Nephron (organoid): ENCODE results near the gene EPHB2.

Source experiments
- H3K27ac Mint-ChIP-seq, 3 experiments: 2 replicates each; pipeline ENCODE4 v1.8.0; 2020; ENCODE audit warnings: mixed read lengths in 3 of 3, mild to moderate bottlenecking in 2 of 3, moderate library complexity in 1 of 3
- H3K27me3 Mint-ChIP-seq: 2 replicates; pipeline ENCODE4 v1.8.0; 2021; ENCODE audit warnings: low read depth, mild to moderate bottlenecking, moderate library complexity, mixed read lengths
- H3K36me3 Mint-ChIP-seq: 2 replicates; pipeline ENCODE4 v1.8.0; 2020; ENCODE audit warnings: low read depth, mixed read lengths
- H3K4me1 Mint-ChIP-seq: 2 replicates; pipeline ENCODE4 v1.8.0; 2020; ENCODE audit warnings: mixed read lengths
- H3K4me3 Mint-ChIP-seq, 3 experiments: 2 replicates each; pipeline ENCODE4 v1.8.0; 2020; ENCODE audit warnings: mild to moderate bottlenecking in 3 of 3, mixed read lengths in 3 of 3, moderate library complexity in 2 of 3
- H3K9me3 Mint-ChIP-seq: 2 replicates; pipeline ENCODE4 v1.8.0; 2020; ENCODE audit warnings: mixed read lengths
- TF ChIP-seq, protein P1 (sequence below), 3 experiments: fragments of 200-600 bp; sonication (generic); IDR thresholded peaks; one replicate each; pipeline ENCODE4 v1.5.0; 2021; ENCODE audit warnings: antibody characterized with exemption in 3 of 3; ENCODE audit not compliant: unreplicated experiment in 3 of 3

The EPHB2 gene

DNA sequence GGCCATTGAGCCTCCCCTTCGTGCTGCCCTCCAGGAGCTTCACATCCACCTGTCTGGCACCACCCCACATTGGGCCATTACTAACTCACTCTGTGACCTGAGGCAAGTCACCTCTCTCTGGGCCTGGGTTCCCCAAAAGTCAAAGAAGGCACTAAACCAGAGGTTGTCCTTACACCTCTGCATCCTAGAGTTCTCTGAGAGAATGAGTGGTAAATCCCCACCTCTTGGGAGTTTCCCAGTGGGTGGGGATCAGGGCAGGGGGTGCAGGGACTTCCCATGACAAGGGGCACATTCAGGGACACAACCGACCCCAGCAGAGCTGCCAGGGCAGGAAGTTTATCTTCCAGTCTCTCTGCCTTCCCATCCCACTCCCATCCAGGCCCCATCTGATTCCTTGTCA lies 99.7 kb downstream of the EPHB2 start:
- H3K4me3 Mint-ChIP-seq, result no peak overlapping the region
- no peaks in the 10 kb centered on the region for H3K9me3 Mint-ChIP-seq
- H3K4me1 Mint-ChIP-seq, result peaks cover 25% of the 10 kb centered on the region
- H3K27me3 Mint-ChIP-seq, result peaks cover 4% of the 10 kb centered on the region
- TF ChIP-seq, protein P1, sequence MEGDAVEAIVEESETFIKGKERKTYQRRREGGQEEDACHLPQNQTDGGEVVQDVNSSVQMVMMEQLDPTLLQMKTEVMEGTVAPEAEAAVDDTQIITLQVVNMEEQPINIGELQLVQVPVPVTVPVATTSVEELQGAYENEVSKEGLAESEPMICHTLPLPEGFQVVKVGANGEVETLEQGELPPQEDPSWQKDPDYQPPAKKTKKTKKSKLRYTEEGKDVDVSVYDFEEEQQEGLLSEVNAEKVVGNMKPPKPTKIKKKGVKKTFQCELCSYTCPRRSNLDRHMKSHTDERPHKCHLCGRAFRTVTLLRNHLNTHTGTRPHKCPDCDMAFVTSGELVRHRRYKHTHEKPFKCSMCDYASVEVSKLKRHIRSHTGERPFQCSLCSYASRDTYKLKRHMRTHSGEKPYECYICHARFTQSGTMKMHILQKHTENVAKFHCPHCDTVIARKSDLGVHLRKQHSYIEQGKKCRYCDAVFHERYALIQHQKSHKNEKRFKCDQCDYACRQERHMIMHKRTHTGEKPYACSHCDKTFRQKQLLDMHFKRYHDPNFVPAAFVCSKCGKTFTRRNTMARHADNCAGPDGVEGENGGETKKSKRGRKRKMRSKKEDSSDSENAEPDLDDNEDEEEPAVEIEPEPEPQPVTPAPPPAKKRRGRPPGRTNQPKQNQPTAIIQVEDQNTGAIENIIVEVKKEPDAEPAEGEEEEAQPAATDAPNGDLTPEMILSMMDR (IDR thresholded peaks at IDR 0.05; ENCODE audit: unreplicated experiment in 3 of 3), result no peak
- peak overlapping the region in 1 of 3 experiments; percentile 44 for H3K27ac Mint-ChIP-seq
- no peaks in the 10 kb centered on the region for H3K36me3 Mint-ChIP-seq

DNA sequence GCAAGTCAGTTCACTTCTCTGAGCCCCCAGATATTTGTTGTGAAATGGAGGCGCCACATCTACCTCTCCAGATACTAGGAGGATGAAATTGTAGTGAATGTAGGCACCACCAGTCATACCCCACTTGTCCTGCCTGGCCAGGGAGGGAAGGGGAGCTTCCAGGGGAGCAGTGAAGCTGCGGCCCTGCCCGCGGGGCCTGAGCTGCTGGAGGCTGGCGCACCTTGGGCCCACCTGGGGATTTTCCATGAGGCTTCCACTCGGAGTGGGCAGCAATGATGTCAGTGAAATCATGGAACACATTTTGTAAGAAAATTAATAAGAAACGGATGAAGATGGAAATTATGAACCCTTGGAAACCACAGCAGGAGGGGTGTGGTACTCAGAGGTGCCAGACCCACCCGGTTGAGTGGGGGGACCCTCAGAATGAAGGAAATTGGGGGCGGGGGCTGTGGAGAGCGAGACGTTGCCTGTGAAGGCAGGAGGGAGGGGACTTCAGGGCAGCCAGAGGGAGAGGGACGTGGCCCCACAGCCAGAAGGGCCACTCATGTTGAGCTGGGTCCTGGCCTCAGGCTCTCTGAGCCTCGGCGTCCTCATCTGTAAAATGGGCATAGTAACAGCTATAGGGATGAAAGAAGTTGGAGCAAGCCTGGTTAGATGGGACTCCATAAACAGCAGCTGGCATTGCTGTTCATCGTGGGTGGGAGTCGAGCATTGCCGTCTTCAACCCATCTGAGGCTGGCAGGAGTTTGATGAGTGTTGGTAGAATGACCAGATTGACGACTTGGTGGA lies 101.6 kb downstream of the EPHB2 start:
- Mint-ChIP-seq H3K36me3 (no peaks in the 10 kb centered on the region), H3K27ac (no peak overlapping the region), H3K4me3 (no peak overlapping the region), H3K27me3 (peaks cover 4% of the 10 kb centered on the region), H3K4me1 (peaks cover 29% of the 10 kb centered on the region), H3K9me3 (no peaks in the 10 kb centered on the region)
- TF ChIP-seq, protein P1 (IDR thresholded peaks at IDR 0.05; ENCODE audit: unreplicated experiment in 3 of 3), result no peak

DNA sequence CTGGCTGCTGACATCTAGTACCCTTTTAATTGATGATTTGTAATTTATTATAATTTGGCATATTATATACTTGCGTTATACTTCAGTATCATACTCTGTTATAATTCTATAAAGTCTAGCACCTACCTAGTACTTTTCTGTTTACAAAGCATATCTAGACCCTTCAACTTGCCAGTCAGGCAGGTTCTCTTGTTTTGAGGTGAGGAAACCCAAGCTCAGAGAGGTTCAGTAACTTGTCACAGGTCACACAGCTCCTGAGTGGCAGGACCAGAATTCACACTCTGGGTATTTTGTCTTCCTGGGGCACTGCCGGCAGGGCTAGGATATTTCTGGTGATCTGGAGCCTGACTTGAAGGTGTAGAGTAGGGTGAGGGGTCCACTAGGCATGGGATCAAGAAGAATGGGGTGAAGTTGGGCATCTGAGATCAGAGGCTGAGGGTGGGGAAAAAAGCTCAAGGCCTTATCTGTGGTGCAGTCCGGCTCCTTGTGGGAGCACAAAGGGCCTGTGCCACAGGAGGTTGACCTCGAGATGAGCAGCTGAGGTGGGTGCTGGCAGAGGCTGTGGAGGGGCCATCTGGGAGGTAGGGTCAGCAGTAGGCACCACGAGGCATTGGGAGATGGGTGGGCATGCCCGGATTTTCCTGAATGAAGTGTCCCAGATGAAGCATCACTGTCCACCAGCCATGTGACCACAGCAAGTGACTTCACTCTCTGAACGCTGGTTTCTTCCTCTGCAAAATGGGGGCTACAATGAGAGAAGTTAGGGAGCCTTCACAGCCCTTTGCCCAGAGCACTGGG lies 102.6 kb downstream of the EPHB2 start:
- Mint-ChIP-seq H3K27me3 (no peaks in the 10 kb centered on the region), H3K27ac (no peak overlapping the region), H3K9me3 (no peaks in the 10 kb centered on the region), H3K4me3 (no peak overlapping the region), H3K36me3 (no peaks in the 10 kb centered on the region), H3K4me1 (peaks cover 22% of the 10 kb centered on the region)
- TF ChIP-seq, protein P1 (IDR thresholded peaks at IDR 0.05; ENCODE audit: unreplicated experiment in 3 of 3), result no peak

DNA sequence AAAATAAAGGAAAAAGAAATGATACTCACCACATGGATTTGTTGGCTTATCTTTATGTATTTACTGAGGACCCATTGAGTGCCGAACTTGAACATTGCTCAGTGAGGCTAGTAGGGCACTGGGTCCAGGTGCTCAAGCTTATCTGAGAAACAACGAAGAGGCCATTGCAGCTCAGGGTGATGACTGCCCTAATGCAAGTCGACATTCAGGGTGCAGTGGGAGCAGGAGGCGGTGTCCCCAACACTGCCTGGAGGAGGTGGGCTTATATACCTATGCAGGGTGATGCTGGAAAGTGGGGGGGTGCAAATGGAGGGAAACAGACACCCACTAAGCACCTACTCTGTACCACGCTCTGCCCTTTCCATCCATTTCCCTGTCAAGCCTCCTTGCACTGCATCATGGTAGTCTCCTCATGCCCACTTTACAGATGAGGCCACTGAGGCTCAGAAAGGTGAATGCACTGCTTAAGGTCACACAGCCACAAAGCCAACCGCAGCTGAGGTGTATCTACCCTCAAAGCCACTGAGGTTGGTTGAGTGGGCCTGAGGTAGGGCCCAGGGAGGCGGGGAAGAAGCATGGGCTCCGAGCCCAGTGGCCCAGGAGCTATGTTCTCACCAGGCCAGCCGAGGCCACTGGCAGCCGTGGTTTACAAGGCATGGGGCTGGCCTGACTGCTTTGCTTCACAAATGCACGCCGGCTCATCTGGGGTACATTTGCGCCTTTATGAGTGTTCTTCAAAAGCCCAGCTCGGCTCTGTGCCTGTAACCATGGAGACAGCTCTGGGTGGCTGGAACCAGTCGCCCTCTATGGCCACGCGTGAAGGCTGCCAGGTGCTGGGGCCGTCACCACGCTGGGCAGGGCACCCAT lies 103.8 kb downstream of the EPHB2 start:
- Mint-ChIP-seq H3K4me1 (peaks cover 16% of the 10 kb centered on the region), H3K9me3 (no peaks in the 10 kb centered on the region), H3K36me3 (no peaks in the 10 kb centered on the region), H3K27me3 (no peaks in the 10 kb centered on the region), H3K27ac (peak overlapping the region in 2 of 3 experiments; percentile 23 to 71), H3K4me3 (no peak overlapping the region)
- TF ChIP-seq, protein P1 (IDR thresholded peaks at IDR 0.05; ENCODE audit: unreplicated experiment in 3 of 3), result no peak

DNA sequence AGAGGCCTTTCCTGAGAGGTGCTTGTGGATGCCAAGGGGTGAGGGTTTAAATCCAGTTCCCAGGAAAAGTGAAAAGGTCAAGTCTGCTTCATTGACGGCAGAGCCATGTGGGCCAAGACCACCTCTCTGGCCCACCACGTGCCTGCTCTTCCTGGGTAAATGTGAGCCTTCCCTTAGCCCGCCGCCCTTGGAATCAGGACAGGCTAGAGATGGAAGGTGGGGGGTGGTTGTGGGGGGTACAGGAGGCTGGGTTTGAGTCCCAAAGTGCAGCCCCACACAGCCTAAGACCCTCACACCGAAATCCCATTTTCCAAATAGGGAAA lies 104.4 kb downstream of the EPHB2 start:
- Mint-ChIP-seq H3K9me3 (no peaks in the 10 kb centered on the region), H3K4me1 (peaks cover 12% of the 10 kb centered on the region), H3K27ac (peak overlapping the region in 1 of 3 experiments; percentile 71), H3K36me3 (no peaks in the 10 kb centered on the region), H3K4me3 (no peak overlapping the region), H3K27me3 (no peaks in the 10 kb centered on the region)
- TF ChIP-seq, protein P1 (IDR thresholded peaks at IDR 0.05; ENCODE audit: unreplicated experiment in 3 of 3), result no peak
